NCI-H345 treated with DMSO at 0.1 percent for 48 hours (cell line): ENCODE results near the gene SHISA5.

Experiments used
- DNase-seq: peaks from one replicate; lab custom pipeline; 2025; ENCODE audit not compliant: unreplicated experiment; lab: John Stamatoyannopoulos, UW

SHISA5 gene

GRCh38 chr3:48432411-48433371, 71.3 kb downstream of the SHISA5 start:
- no peak for DNase-seq

GRCh38 chr3:48431224-48432029, 72.5 kb downstream of the SHISA5 start:
- DNase-seq = no peak

- DNase-seq = no peak
These were observed 73.3 kb downstream of the SHISA5 start for GRCh38 chr3:48430708-48431101.

- peak; percentile 38 for DNase-seq
These were observed 73.8 kb downstream of the SHISA5 start, which contains the start of gene PLXNB1 for GRCh38 chr3:48429960-48430707. Gene PLXNB1 (minus strand): TSS chr3:48430086. CDS start chr3:48424611, 5,475 bp downstream.

- peak; percentile 61 for DNase-seq
These were observed 74.5 kb downstream of the SHISA5 start for GRCh38 chr3:48429317-48429959.

- DNase-seq = peak; percentile 11
These were observed 75.2 kb downstream of the SHISA5 start for GRCh38 chr3:48428572-48429316.

- DNase-seq = no peak
These were observed 75.8 kb downstream of the SHISA5 start for GRCh38 chr3:48428088-48428571.

GRCh38 chr3:48427630-48427962, 76.4 kb downstream of the SHISA5 start:
- no peak for DNase-seq

- DNase-seq = no peak
These were observed 76.9 kb downstream of the SHISA5 start for GRCh38 chr3:48426944-48427629.

GRCh38 chr3:48426401-48426909, 77.5 kb downstream of the SHISA5 start:
- no peak for DNase-seq

- no peak for DNase-seq
These were observed 78.6 kb downstream of the SHISA5 start for GRCh38 chr3:48425281-48425812.

- no peak for DNase-seq
These were observed 79.9 kb downstream of the SHISA5 start for GRCh38 chr3:48423883-48424695.

GRCh38 chr3:48423241-48423882, 80.6 kb downstream of the SHISA5 start:
- DNase-seq = no peak

- DNase-seq = no peak
These were observed 81.3 kb downstream of the SHISA5 start for GRCh38 chr3:48422681-48423080.

GRCh38 chr3:48422272-48422671, 81.7 kb downstream of the SHISA5 start:
- no peak for DNase-seq

GRCh38 chr3:48420561-48420960, 83.4 kb downstream of the SHISA5 start:
- DNase-seq = no peak

- DNase-seq = no peak
These were observed 84.4 kb downstream of the SHISA5 start for GRCh38 chr3:48419597-48419996.
